Myocyte (in vitro differentiated cells): ENCODE measurements around the gene EPGN. TPM values are rescaled to one million over a fixed set of nuclear protein-coding genes. Genes with fewer than 3 reads are reported as not detected.
A peak's percentile ranks its signal among the peaks of the same experiment; 100 is the strongest.

Experiments used
- DNase-seq: peaks from one replicate; pipeline ENCODE4 v3.0.0-alpha.2; 2012; ENCODE audit warnings: low read depth
- total RNA-seq: library from RNA; depleted of rRNA; stranded (reverse); fragments of >200 nt; gene quantifications from 2 replicates; pipeline ENCODE4 v1.2.3, GENCODE V29; 2014

EPGN gene
- total RNA-seq, 1 donor from 2014 or later: not detected

DNA sequence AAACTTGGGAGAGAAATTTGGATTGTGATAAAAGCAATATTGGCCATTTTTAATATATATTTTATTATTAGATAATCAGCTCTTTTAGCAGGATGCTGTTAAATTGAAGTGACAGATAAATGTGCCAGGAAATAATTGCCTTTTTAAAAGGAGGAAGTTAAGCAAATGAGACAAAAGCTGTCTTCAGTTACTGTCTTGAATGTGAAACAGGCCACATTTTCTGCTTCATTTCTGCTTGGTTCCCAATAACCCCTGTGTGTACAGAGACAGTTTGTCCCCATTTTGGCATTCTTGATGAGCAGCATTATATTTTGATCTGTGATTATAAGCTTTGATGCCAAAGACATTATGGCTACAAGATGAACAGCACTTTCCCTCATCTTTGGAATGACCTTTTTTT is 953 bp downstream of the EPGN start:
- no peak for DNase-seq

DNA sequence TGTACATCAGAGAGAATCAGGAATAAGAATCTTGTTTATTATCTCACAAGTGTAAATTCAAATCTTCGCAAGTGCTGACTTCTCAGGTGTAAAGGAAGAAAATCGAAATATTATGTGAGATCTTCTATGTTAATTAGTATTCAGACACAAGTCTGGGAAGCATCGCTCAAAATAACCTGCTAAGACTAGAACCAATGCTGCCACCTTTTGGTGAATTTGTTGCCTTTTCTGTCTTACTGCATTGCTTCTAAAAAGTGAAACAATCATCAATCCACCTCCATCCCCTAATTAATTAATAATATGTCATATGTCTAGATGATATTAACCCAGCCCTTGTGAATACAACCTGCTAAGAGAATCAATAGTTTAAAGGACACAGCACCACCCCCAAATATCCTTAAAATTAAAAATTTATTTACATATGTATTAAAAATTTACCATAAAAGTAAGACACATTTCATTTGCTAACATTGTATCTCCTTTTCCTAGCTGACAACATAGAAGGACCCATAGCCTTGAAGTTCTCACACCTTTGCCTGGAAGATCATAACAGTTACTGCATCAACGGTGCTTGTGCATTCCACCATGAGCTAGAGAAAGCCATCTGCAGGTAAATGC is 3.5 kb downstream of the EPGN start:
- peak; percentile 74 for DNase-seq

DNA sequence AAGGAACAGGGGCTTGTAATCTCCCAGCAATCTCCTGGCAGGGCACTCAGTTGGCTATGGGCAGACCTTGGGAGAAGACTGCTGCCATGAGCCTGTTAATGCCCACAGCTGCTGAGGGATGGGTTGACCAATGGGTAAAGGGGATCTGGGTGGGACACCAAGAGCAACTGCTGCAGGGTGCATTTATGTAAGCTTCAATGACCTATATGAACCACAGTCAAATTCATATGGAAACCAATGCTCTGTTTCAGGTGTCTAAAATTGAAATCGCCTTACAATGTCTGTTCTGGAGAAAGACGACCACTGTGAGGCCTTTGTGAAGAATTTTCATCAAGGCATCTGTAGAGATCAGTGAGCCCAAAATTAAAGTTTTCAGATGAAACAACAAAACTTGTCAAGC is 6.1 kb downstream of the EPGN start:
- no peak for DNase-seq

- DNase-seq: no peak
Measured at GRCh38 chr4:74314944-74315343, 6.7 kb downstream of the EPGN start.

DNA sequence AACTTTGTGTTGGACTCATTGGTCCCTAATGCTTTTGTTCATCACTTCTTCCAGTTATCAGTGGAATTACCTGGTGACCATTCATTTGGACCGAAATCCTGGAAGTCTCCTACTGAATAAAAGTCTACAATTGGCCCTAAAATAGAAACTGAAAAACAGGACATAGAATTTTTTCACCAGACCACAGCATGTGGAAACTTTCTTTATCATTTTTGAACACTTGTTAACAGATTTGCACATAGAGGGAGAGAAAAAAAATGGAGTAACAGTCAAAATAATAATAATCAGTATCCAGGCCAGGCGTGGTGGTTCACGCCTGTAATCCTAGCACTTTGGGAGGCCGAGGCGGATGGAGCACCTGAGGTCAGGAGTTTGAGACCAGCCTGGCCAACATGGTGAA is 7.1 kb downstream of the EPGN start:
- no peak for DNase-seq

- DNase-seq: no peak
Measured at GRCh38 chr4:74316397-74316796, 8.1 kb downstream of the EPGN start.

GRCh38 chr4:74317616-74318246 is 9.5 kb downstream of the EPGN start:
- no peak for DNase-seq

DNA sequence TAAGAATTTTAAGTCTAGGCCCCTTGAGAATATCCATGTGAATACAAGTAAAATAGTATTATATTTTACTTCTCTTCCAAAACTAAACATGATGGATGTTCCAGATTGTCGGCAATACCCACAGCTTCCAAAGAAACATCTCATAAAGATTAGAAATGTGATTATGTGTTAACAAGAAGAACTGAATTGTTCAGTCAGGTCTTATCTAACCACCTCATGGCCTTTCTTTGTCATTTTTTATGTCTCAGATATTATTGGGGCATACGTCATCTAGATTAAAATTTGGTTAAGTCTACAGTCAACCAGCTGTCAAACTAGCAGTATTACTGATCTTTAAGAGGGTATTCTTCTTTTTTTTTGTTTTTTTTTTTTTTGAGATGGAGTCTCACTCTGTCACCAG is 10.0 kb downstream of the EPGN start:
- DNase-seq: no peak

GRCh38 chr4:74319470-74319869 is 11.2 kb downstream of the EPGN start:
- DNase-seq: no peak

DNA sequence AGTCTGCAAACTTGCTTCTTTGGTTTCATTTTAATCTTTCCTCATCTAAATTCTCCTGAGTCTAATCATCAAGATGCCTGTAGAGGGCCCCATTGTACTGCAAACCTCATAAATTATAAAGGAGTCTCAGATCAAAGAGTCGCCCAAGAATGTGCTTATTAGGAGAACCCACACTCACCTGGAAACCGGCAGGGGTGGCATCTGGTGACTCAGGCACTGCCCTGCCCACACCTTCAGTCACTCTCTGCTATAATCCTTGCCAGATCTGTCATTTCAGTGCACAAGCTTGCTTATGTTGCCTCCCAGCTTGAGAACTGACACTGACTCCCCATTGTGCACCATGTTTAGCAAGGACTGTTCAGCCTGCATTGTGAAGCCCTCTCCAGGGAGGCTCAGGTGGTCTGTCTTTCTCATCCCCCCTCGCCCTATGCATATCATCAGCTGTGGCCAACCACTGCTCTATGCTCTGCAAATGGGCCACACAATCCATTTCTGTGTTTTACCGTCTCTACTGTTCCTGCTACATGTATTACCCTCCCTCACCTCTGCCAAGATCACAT is 12.4 kb downstream of the EPGN start:
- DNase-seq: peak; percentile 70

- DNase-seq: no peak
Measured at GRCh38 chr4:74322301-74322700, 14.0 kb downstream of the EPGN start.

- DNase-seq: no peak
Measured at GRCh38 chr4:74323663-74324062, 15.4 kb downstream of the EPGN start.

DNA sequence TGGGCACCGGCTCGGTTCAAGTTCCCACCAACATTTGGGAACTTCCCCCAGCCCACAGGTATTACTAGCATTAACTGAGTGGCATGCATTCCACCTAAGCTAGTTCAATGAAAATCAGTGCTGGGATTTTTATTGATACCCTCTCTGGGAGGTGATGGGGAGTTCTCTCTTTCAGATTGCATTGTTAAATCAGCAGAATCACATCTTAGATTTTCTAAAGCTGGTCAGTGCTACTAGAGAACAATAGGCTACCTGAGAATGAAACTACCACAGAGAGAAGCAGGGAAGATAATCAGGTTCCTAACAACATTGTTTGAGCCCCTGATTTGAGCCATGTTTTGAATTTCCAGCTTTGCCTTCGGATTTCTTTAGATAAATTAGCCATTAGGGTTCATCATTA is 16.0 kb downstream of the EPGN start:
- no peak for DNase-seq

GRCh38 chr4:74325886-74326285 is 17.6 kb downstream of the EPGN start:
- DNase-seq: no peak

GRCh38 chr4:74327762-74328161 is 19.5 kb downstream of the EPGN start:
- DNase-seq: no peak

GRCh38 chr4:74328501-74328900 is 20.2 kb downstream of the EPGN start:
- DNase-seq: no peak

DNA sequence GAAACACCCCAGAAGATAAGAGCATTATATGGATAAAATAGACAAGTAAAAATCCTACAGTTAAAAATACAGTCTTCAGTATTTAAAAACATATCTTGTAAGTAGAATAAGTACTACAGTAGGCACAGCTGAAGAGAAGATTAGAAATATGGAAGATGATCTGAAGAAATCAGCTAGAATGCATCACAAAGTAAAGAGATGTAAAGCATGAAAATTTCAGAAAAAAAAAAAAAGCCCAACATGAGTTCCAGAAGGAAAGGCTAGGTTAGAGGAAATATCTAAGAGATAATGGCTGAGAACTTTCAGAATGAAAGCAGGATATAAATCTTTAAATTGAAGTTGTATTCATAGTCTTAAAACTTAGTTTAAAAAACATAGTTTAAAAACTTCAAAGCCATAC is 21.0 kb downstream of the EPGN start:
- DNase-seq: no peak

DNA sequence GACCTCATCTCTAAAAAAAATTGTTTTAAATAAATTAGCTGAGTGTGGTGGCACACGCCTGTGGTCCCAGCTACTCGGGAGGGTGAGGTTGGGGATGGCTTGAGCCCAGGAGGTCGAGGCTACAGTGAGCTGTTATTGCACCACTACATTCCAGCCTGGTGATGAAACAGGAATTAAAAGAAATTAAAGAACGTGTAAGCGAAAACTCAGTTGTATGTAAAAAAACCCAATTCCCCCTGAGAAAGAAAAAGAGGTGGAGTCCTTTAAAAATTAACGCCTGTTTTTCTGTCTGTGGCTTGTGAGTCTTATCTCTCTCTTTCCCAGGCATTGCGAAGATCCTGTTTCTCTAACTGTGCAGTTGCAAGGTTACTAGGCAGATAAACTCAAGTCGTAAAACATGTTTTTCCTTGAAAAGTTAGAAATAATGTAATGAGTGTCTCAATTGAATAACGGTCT is 22.1 kb downstream of the EPGN start:
- no peak for DNase-seq

- no peak for DNase-seq
Measured at GRCh38 chr4:74331252-74331651, 23.0 kb downstream of the EPGN start.

DNA sequence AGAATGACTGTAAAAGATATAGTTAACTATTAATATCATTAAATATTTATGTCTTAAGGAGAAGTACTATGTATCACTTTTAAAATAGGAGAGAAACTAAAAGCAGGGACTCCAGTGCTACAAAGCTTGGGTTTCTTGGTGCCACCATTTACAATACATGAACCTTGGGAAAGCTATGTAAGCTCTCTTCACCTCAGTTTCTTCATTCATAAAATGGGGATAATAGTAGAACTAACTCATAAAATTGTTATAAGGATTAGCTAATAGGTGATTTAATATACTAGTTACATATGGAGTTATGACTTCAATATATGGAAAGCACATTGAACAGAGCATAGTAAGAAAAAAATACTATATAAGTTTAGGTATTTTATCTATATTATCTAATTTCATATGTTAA is 23.7 kb downstream of the EPGN start:
- DNase-seq: no peak

GRCh38 chr4:74334636-74335035 is 26.4 kb downstream of the EPGN start:
- no peak for DNase-seq

DNA sequence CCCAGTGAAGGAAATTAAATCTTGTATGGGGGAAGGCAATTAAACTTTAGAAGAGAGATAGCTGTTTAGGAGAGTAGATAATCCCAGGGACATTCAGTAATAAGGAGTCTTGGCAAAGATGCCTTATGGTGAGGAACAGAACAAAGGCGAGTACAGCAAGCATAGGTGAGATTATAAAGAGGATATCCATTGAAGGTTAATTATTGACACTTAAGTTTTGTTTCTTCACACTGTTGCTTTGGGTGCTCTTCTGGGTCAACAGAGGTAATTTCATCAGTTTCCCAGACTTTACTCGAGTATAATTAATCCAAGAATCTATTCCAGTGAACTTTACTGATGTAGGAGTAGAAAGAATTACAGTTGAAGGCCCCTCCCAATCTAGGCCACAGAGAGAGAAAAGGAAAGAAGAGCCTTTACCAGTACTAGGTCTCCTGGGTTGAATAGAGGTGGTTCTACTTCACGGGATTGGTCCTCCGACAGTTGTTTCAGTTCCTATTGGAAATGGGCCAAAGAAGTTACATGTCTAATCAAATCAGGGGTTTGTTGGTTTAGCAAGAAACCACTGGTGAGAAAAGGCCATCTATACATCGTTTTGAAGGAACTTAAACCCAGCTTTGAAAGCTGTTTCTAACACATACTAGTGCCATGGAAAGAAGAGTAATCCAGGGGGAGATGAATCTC is 27.2 kb downstream of the EPGN start:
- DNase-seq: no peak
